ENCODE data around the gene PCDH1. TPM values are rescaled to one million over a fixed set of nuclear protein-coding genes. Genes with fewer than 3 reads are reported as not detected.

PCDH1 gene
- total and polyA plus RNA-seq, 2 of the 13 experiments (the other 11 are each of a cell fraction or from before 2014, with no cell fraction given) = 0.11 to 0.83 TPM

DNA sequence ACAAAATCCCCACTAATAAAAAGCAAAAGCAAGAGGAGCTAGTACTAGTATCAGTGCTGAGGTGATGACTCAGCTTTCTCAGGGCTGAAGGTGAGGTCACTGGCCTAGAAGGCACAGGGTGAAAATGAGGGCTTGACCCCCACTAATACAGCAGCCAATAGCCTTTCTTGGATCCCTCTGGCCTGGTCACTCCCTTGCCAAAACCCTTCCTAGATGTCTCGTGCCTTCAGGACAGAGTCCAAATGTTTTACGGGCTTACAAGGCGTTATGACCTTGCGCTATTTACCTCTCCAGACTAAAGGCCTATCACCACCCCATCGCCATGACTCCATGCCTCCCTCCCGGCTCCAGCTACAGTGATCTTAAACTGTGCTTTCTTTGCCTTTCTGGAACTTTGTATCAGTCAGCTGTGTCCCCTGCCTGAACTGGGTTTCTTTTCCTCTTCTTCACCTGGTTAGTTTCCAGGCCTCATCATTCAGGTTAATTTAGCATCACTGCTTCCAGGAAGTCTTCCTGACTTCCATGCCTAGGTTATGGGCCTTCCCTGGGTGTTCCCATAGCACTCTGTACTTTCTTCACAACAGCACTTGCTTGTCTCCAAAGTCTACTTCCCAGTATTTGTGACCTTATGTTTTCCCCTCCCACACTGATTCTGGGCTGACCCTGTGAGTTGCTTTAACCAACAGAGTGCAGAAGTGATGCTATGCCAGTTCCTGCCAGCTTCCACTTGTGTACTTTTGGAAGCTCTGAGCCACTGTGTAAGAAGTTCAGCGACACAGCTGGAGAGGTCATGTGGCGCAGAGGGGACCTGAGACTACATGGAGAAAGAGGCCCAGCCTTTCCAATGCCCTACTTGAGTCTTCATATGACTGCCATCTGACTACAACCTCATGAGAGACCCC, 41.3 kb upstream of the PCDH1 start (continued):
- TF ChIP-seq, protein P1, sequence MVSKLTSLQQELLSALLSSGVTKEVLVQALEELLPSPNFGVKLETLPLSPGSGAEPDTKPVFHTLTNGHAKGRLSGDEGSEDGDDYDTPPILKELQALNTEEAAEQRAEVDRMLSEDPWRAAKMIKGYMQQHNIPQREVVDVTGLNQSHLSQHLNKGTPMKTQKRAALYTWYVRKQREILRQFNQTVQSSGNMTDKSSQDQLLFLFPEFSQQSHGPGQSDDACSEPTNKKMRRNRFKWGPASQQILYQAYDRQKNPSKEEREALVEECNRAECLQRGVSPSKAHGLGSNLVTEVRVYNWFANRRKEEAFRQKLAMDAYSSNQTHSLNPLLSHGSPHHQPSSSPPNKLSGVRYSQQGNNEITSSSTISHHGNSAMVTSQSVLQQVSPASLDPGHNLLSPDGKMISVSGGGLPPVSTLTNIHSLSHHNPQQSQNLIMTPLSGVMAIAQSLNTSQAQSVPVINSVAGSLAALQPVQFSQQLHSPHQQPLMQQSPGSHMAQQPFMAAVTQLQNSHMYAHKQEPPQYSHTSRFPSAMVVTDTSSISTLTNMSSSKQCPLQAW (CRISPR knock-in tag; IDR thresholded peaks at IDR 0.05) = no peak
- TF ChIP-seq MAFF (IDR thresholded peaks at IDR 0.05; ENCODE audit: low read depth, low read length) (peak; percentile 78), RFXANK (CRISPR knock-in tag; IDR thresholded peaks at IDR 0.05) (no peak), MAFK (conservative IDR thresholded peaks at IDR 0.05 in 1 of 2, IDR thresholded peaks at IDR 0.05 in 1 of 2; ENCODE audit: low read length in 2 of 2) (peak; percentile 87 to 89), SNRNP70 (IDR thresholded peaks at IDR 0.05; ENCODE audit: low read depth, low read length) (no peak), RBFOX2 (IDR thresholded peaks at IDR 0.05; ENCODE audit: low read depth, low read length) (no peak), ZNF430 (CRISPR knock-in tag; IDR thresholded peaks at IDR 0.05) (no peak), ARNTL (CRISPR knock-in tag; IDR thresholded peaks at IDR 0.05) (no peak), ZNF720 (CRISPR knock-in tag; IDR thresholded peaks at IDR 0.05) (no peak), HMGA1 (CRISPR knock-in tag; conservative IDR thresholded peaks at IDR 0.05) (no peak)

GRCh38 chr5:141917760-141918159, 39.5 kb upstream of the PCDH1 start:
- Histone ChIP-seq H2AFZ (ENCODE audit: low read length) (no peak overlapping the region), H4K20me1 (ENCODE audit: insufficient read depth, low read length) (no peaks in the 10 kb centered on the region), H3K4me2 (ENCODE audit: low read depth, low read length) (no peak overlapping the region), H3K9me3 (ENCODE audit: low read length) (no peaks in the 10 kb centered on the region), H3K9ac (ENCODE audit: insufficient read depth, low read depth, low read length) (no peak overlapping the region), H3K27ac (ENCODE audit: extremely low read length, insufficient read depth, low read length) (no peak overlapping the region), H3K4me1 (ENCODE audit: insufficient read depth, low read length) (peaks cover 34% of the 10 kb centered on the region), H3K79me2 (ENCODE audit: insufficient read depth, low read length) (no peaks in the 10 kb centered on the region), H3K27me3 (ENCODE audit: control insufficient read depth in 1 of 2, insufficient read depth in 2 of 2, low read length in 2 of 2) (peaks cover 0 to 31% of the 10 kb centered on the region in 2 experiments; a peak in 3 of 5 replicates), H3K36me3 (replicated peaks in 1 of 2; ENCODE audit: control insufficient read depth in 1 of 2, insufficient read depth in 2 of 2, low read length in 2 of 2) (no peaks in the 10 kb centered on the region), H3K4me3 (replicated peaks in 1 of 3; ENCODE audit: insufficient read depth in 1 of 3, low read depth in 2 of 3, low read length in 3 of 3) (no peak overlapping the region)
- FAIRE-seq = no peak
- ATAC-seq = no peak
- ChIA-PET POLR2A (no interaction called here), CTCF (ENCODE audit: low intra/inter-chr PET ratio, low total read pairs) (no interaction called here)
- WGBS (ENCODE audit: low lambda C conversion rate) = 47% methylated on average over 5 of the region's 5 CpGs
- intact Hi-C loops (cut with micrococcal nuclease; ENCODE audit: unreplicated experiment) (no loop called here), in situ Hi-C loops (cut with HindIII; ENCODE audit: extremely low pct_ligation_motif_present, low pct_unique_long_range_greater_than_20kb) (no loop called here)
- no TSS peak for BruUV-seq (replicated peaks)
- DNase-seq (ENCODE audit: low spot score) = no peak
- TF ChIP-seq ZNF335 (CRISPR knock-in tag; IDR thresholded peaks at IDR 0.05) (no peak), ZNF549 (CRISPR knock-in tag; IDR thresholded peaks at IDR 0.05) (no peak), MBD4 (IDR thresholded peaks at IDR 0.05; ENCODE audit: borderline replicate concordance, low read length) (no peak), ZNF557 (CRISPR knock-in tag; IDR thresholded peaks at IDR 0.05) (no peak), RBM39 (IDR thresholded peaks at IDR 0.05; ENCODE audit: low read depth, low read length, poor library complexity, severe bottlenecking) (no peak), ONECUT2 (CRISPR knock-in tag; IDR thresholded peaks at IDR 0.05) (no peak), PLSCR1 (CRISPR knock-in tag; IDR thresholded peaks at IDR 0.05; ENCODE audit: borderline replicate concordance) (no peak), ZNF329 (CRISPR knock-in tag; IDR thresholded peaks at IDR 0.05; ENCODE audit: low read depth) (no peak), ZNF367 (CRISPR knock-in tag; IDR thresholded peaks at IDR 0.05; ENCODE audit: borderline replicate concordance) (no peak), MBNL3 (CRISPR knock-in tag; conservative IDR thresholded peaks at IDR 0.05) (no peak)
- TF ChIP-seq, protein P2, sequence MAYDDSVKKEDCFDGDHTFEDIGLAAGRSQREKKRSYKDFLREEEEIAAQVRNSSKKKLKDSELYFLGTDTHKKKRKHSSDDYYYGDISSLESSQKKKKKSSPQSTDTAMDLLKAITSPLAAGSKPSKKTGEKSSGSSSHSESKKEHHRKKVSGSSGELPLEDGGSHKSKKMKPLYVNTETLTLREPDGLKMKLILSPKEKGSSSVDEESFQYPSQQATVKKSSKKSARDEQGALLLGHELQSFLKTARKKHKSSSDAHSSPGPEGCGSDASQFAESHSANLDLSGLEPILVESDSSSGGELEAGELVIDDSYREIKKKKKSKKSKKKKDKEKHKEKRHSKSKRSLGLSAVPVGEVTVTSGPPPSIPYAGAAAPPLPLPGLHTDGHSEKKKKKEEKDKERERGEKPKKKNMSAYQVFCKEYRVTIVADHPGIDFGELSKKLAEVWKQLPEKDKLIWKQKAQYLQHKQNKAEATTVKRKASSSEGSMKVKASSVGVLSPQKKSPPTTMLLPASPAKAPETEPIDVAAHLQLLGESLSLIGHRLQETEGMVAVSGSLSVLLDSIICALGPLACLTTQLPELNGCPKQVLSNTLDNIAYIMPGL (CRISPR knock-in tag; IDR thresholded peaks at IDR 0.05; ENCODE audit: borderline replicate concordance in 1 of 2, low read depth in 1 of 2) = no peak
